ENCODE results near the gene LRMDA.

LRMDA gene

GRCh38 chr10:76444034-76444800 lies 1012.8 kb downstream of the LRMDA start:
- no peak for TF ChIP-seq CTCF (IDR thresholded peaks at IDR 0.05; ENCODE audit: borderline replicate concordance, insufficient read depth, low read depth, low read length)
- no peak overlapping the region for H3K4me3 ChIP-seq (ENCODE audit: low read depth, low read length)

- no peak for TF ChIP-seq CTCF (IDR thresholded peaks at IDR 0.05; ENCODE audit: borderline replicate concordance, insufficient read depth, low read depth, low read length)
- no peak overlapping the region for H3K4me3 ChIP-seq (ENCODE audit: low read depth, low read length)
These were observed 1016.2 kb downstream of the LRMDA start for GRCh38 chr10:76447578-76447977.

- H3K4me3 ChIP-seq (ENCODE audit: low read depth, low read length), result no peak overlapping the region
- no peak for TF ChIP-seq CTCF (IDR thresholded peaks at IDR 0.05; ENCODE audit: borderline replicate concordance, insufficient read depth, low read depth, low read length)
These were observed 1020.5 kb downstream of the LRMDA start for GRCh38 chr10:76451911-76452310.

GRCh38 chr10:76453332-76453731 lies 1021.9 kb downstream of the LRMDA start:
- H3K4me3 ChIP-seq (ENCODE audit: low read depth, low read length), result no peak overlapping the region
- no peak for TF ChIP-seq CTCF (IDR thresholded peaks at IDR 0.05; ENCODE audit: borderline replicate concordance, insufficient read depth, low read depth, low read length)

GRCh38 chr10:76453997-76454396 lies 1022.6 kb downstream of the LRMDA start:
- H3K4me3 ChIP-seq (ENCODE audit: low read depth, low read length), result no peak overlapping the region

GRCh38 chr10:76454506-76455140 lies 1023.2 kb downstream of the LRMDA start:
- H3K4me3 ChIP-seq (ENCODE audit: low read depth, low read length), result no peak overlapping the region
- TF ChIP-seq CTCF (IDR thresholded peaks at IDR 0.05; ENCODE audit: borderline replicate concordance, insufficient read depth, low read depth, low read length), result no peak

More at GRCh38 chr10:76453997-76454396, 1022.6 kb downstream of the LRMDA start:
- TF ChIP-seq CTCF (IDR thresholded peaks at IDR 0.05; ENCODE audit: borderline replicate concordance, insufficient read depth, low read depth, low read length), result no peak

- H3K4me3 ChIP-seq (ENCODE audit: low read depth, low read length), result no peak overlapping the region
- TF ChIP-seq CTCF (IDR thresholded peaks at IDR 0.05; ENCODE audit: borderline replicate concordance, insufficient read depth, low read depth, low read length), result no peak
These were observed 1024.8 kb downstream of the LRMDA start for GRCh38 chr10:76456197-76456596.
